ENCODE measurements around the gene SEMA6B.

Gene SEMA6B

DNA sequence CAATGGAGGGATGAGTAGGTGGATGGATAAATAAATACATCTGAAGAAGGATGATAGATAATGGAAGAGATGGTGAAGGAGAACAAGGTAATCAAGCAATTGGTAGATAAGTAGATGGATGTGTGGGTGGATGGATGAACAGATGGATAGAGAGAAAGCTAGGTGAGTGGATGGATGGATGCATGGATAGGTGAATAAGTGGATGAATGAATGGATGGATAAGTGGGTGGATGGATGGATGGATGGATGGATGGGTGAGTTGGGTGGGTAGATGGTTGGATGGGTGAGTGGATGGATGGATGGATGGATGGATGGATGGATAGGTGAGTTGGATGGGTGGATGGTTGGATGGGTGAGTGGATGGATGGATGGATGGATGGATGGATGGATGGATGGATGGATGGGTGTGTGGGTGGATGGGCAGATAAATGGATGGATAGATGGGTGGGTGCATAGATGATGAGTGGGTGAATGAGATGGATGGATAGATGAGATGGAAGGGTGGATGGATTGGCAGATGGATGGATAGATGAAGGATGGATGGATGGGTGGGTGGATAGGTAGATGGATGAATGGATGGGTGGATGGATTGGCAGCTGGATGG, 6.3 kb downstream of the SEMA6B start:
- no peaks in the 10 kb centered on the region for H3K9me3 ChIP-seq
- H3K4me1 ChIP-seq = no peaks in the 10 kb centered on the region
- H3K36me3 ChIP-seq = no peaks in the 10 kb centered on the region
- H3K4me3 ChIP-seq = no peak overlapping the region
- H3K27ac ChIP-seq = no peak overlapping the region
- intact Hi-C loops (cut with DNase I; ENCODE audit: low total_unique reads) = no loop called here
- peaks cover 0 to 55% of the 10 kb centered on the region in 2 donors for H3K27me3 ChIP-seq
- TF ChIP-seq, protein P1, sequence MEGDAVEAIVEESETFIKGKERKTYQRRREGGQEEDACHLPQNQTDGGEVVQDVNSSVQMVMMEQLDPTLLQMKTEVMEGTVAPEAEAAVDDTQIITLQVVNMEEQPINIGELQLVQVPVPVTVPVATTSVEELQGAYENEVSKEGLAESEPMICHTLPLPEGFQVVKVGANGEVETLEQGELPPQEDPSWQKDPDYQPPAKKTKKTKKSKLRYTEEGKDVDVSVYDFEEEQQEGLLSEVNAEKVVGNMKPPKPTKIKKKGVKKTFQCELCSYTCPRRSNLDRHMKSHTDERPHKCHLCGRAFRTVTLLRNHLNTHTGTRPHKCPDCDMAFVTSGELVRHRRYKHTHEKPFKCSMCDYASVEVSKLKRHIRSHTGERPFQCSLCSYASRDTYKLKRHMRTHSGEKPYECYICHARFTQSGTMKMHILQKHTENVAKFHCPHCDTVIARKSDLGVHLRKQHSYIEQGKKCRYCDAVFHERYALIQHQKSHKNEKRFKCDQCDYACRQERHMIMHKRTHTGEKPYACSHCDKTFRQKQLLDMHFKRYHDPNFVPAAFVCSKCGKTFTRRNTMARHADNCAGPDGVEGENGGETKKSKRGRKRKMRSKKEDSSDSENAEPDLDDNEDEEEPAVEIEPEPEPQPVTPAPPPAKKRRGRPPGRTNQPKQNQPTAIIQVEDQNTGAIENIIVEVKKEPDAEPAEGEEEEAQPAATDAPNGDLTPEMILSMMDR (IDR thresholded peaks at IDR 0.05) = no peak
- no peak for DNase-seq

GRCh38 chr19:4552525-4552819, 7.0 kb downstream of the SEMA6B start:
- H3K4me1 ChIP-seq = no peaks in the 10 kb centered on the region
- H3K36me3 ChIP-seq = no peaks in the 10 kb centered on the region
- no peak for DNase-seq
- no peak overlapping the region for H3K27ac ChIP-seq
- intact Hi-C loops (cut with DNase I; ENCODE audit: low total_unique reads) = no loop called here
- no peaks in the 10 kb centered on the region for H3K9me3 ChIP-seq
- TF ChIP-seq, protein P1 (IDR thresholded peaks at IDR 0.05) = no peak
- peaks cover 0 to 55% of the 10 kb centered on the region in 2 donors for H3K27me3 ChIP-seq
- H3K4me3 ChIP-seq = no peak overlapping the region

DNA sequence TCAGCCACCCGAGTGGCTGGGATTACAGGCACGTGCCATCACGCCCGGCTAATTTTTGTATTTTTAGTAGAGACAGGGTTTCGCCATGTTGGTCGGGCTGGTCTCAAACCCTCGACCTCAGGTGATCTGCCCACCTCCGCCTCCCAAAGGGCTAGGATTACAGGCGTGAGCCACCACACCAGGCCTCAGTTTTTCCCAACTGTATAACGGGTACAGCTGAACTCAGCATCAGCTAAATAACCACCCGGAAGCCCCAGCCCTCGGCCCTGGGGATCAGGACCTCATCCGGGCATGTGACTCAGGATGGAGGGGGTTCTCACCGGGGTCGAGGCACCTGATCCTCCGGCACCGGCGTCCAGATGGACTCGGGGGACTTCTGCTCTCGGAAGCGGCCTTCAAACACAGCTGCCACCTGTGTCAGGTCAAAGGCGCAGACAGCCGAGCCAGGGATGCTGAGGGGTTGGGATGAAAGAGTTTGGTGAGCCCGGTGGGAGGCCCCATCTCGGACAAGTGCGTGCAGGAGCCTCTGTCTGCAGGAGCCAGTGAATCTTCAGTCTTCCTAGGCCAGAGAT, 8.9 kb downstream of the SEMA6B start:
- H3K27me3 ChIP-seq = peaks cover 0 to 46% of the 10 kb centered on the region in 2 donors
- no peaks in the 10 kb centered on the region for H3K36me3 ChIP-seq
- DNase-seq = no peak
- H3K4me1 ChIP-seq = no peaks in the 10 kb centered on the region
- intact Hi-C loops (cut with DNase I; ENCODE audit: low total_unique reads) = no loop called here
- no peak overlapping the region for H3K4me3 ChIP-seq
- TF ChIP-seq, protein P1 (IDR thresholded peaks at IDR 0.05) = no peak
- no peak overlapping the region for H3K27ac ChIP-seq
- H3K9me3 ChIP-seq = no peaks in the 10 kb centered on the region

DNA sequence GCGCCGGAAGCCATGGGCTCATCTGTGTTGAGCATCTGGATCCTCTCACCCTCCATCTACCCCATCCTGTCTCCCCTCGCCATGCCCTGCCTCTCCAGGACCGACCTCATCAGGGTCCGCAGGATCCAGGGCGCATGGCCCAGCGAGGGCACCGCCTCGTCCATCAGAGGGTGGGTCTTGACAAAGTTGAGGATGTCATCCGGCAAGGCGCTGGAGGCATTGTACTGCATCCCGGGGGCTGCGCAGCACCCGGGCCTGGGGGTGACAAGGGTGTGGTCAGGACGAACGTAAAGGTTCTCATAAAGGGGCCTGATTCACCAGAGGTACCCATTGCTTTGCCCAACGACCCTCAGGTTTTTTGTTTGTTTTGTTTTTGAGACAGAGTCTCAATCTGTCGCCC, 9.5 kb downstream of the SEMA6B start:
- H3K27me3 ChIP-seq = peaks cover 0 to 46% of the 10 kb centered on the region in 2 donors
- intact Hi-C loops (cut with DNase I; ENCODE audit: low total_unique reads) = no loop called here

GRCh38 chr19:4548238-4548584, 11.3 kb downstream of the SEMA6B start:
- no peaks in the 10 kb centered on the region for H3K4me1 ChIP-seq
- H3K27me3 ChIP-seq = peaks cover 0 to 49% of the 10 kb centered on the region in 2 donors
- no peaks in the 10 kb centered on the region for H3K9me3 ChIP-seq
- H3K4me3 ChIP-seq = no peak overlapping the region
- no peaks in the 10 kb centered on the region for H3K36me3 ChIP-seq
- DNase-seq = no peak
- TF ChIP-seq, protein P1 (IDR thresholded peaks at IDR 0.05) = no peak
- intact Hi-C loops (cut with DNase I; ENCODE audit: low total_unique reads) = no loop called here
- H3K27ac ChIP-seq = no peak overlapping the region

More for the DNA sequence above, 9.5 kb downstream of the SEMA6B start:
- DNase-seq = no peak
- no peaks in the 10 kb centered on the region for H3K9me3 ChIP-seq
- no peaks in the 10 kb centered on the region for H3K36me3 ChIP-seq
- H3K4me1 ChIP-seq = no peaks in the 10 kb centered on the region
- TF ChIP-seq, protein P1 (IDR thresholded peaks at IDR 0.05) = no peak
- H3K27ac ChIP-seq = no peak overlapping the region
- no peak overlapping the region for H3K4me3 ChIP-seq

Data from tibial artery (tissue), 4 donors.